NCI-H446 treated with DMSO at 0.1 percent for 48 hours (cell line): ENCODE results near the gene WNK1.

Experiments used
- DNase-seq: peaks from one replicate; lab custom pipeline; 2025; lab: John Stamatoyannopoulos, UW

Gene WNK1

DNA sequence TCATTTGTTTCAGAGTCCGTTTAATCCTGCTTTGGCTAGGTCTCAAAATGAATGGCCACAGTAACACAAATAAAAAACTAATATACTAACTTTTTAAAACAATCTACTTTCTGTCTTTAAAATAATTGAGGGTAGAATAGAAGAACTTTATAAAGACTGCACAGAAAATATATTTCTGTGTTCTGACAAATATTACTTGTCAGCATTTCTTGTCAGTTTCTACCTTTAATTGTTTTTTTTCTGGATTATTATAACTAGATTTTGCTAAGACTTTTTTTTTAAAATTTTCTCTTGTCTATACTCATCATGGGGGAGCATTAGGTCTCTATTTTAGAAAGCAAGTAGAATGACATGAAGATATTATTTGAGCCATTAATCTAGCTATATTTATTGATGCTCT, 110.9 kb downstream of the WNK1 start:
- DNase-seq: no peak

DNA sequence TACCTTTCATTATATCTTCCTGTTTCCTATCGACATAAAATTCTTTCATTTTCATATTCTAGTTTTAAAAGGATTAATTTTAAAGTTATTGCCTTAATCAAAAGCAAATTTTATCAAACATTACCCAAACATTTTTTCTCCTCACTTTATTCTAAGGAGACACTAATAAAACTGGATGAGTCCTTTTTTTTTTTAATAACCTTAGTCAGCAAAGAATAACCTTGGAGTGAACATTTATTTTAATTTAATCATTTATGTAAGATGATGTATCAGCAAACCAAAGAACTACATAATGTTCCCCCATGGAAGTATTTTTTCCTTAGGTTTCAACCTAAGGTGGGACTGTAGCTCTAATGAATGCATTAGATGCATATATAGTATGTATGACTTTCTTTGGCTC, 113.2 kb downstream of the WNK1 start:
- DNase-seq: no peak

DNA sequence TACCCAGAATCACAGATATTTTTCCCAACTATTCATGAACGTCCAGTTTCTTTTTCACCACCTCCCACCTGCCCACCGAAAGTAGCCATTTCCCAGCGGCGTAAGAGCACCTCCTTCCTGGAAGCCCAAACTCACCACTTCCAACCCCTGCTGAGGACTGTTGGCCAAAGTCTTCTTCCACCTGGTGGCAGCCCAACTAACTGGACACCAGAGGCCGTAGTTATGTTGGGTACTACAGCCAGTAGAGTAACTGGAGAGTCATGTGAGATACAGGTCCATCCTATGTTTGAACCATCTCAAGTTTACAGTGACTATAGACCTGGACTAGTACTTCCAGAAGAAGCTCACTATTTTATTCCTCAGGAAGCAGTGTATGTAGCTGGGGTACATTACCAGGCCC, 115.5 kb downstream of the WNK1 start:
- no peak for DNase-seq

DNA sequence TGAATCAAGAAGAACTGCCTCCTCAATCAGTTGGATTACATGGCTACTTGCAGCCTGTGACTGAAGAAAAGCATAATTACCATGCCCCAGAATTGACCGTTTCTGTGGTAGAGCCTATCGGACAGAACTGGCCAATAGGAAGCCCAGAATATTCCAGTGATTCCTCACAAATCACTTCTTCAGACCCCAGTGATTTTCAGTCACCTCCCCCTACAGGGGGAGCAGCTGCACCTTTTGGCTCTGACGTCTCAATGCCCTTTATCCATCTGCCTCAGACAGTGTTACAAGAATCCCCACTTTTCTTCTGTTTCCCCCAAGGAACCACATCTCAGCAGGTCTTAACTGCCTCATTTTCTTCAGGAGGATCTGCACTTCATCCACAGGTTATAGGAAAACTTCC, 116.3 kb downstream of the WNK1 start:
- DNase-seq: no peak

DNA sequence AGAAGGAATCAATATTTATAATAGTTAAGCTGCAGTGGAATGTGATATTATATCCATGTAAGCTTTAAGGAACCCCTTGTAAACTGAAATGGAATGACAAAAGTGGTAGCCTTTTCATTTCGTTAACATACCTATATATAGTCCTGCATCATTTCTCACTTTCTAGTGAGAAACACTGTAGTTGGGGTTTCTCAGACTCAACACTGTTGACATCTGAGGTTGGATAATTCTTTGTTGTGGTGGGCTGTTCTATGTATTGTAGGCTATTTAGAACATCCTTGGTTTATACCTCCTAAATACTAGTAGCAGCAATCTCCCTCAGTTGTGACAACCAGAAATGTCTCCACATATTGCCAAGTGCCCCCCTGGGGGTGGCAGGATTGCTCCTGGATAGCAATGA, 118.0 kb downstream of the WNK1 start:
- DNase-seq: no peak

DNA sequence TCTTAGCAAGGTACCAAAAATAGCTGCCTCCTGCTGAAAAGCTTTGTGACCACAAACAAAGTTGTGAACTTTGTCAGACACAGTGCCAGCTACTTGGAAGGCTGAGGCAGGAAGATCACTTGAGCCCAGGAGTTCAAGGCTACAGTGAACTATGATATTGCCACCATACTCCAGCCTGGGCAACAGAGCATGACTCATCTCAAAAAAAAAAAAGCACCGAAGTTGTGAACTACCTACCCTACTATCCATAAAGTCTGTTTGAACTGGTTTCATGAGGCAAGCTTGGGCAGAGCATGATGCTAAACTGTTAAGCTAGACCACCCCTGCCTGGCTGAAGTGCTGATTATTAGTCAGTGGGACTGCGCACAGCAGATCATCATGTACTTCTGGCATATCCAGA, 121.6 kb downstream of the WNK1 start:
- DNase-seq: no peak

DNA sequence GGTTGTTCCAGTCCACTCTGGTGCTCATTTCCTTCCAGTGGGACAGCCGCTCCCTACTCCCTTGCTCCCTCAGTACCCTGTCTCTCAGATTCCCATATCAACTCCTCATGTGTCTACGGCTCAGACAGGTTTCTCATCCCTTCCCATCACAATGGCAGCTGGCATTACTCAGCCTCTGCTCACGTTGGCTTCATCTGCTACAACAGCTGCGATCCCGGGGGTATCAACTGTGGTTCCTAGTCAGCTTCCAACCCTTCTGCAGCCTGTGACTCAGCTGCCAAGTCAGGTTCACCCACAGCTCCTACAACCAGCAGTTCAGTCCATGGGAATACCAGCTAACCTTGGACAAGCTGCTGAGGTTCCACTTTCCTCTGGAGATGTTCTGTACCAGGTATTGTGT, 127.3 kb downstream of the WNK1 start:
- DNase-seq: peak; percentile 7

DNA sequence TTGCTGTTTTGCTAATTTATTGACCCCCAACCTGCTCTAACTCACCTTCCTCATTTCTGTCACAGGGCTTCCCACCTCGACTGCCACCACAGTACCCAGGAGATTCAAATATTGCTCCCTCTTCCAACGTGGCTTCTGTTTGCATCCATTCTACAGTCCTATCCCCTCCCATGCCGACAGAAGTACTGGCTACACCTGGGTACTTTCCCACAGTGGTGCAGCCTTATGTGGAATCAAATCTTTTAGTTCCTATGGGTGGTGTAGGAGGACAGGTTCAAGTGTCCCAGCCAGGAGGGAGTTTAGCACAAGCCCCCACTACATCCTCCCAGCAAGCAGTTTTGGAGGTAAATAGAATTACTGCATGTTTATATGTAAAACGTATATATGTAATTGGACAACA, 128.3 kb downstream of the WNK1 start:
- DNase-seq: no peak

DNA sequence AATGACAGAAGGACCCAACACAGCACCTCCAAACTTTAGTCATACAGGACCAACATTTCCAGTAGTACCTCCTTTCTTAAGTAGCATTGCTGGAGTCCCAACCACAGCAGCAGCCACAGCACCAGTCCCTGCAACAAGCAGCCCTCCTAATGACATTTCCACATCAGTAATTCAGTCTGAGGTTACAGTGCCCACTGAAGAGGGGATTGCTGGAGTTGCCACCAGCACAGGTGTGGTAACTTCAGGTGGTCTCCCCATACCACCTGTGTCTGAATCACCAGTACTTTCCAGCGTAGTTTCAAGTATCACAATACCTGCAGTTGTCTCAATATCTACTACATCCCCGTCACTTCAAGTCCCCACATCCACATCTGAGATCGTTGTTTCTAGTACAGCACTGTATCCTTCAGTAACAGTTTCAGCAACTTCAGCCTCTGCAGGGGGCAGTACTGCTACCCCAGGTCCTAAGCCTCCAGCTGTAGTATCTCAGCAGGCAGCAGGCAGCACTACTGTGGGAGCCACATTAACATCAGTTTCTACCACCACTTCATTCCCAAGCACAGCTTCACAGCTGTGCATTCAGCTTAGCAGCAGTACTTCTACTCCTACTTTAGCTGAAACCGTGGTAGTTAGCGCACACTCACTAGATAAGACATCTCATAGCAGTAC, 132.5 kb downstream of the WNK1 start:
- no peak for DNase-seq

DNA sequence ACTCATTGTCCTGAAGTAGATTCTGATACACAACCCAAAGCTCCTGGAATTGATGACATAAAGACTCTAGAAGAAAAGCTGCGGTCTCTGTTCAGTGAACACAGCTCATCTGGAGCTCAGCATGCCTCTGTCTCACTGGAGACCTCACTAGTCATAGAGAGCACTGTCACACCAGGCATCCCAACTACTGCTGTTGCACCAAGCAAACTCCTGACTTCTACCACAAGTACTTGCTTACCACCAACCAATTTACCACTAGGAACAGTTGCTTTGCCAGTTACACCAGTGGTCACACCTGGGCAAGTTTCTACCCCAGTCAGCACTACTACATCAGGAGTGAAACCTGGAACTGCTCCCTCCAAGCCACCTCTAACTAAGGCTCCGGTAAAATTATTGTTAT, 133.3 kb downstream of the WNK1 start:
- DNase-seq: no peak

DNA sequence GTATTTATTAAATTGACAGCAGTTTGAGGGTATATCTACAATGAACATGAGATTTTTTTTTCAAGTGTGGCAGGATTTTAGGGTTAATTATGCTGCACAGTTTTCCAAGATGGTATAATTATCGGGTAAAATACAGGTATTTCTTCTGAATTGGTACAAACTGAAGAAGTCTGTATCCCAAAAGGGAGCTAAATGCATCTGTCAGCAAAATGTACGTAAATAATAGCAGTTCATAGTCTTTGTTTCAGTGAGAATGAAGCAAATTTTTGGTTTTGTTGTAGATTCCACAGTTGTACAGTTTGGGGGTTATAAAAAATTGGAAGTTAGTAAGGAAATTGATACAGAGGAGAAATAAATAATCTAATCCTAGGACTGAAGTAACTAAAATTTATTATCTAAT, 133.8 kb downstream of the WNK1 start:
- no peak for DNase-seq

DNA sequence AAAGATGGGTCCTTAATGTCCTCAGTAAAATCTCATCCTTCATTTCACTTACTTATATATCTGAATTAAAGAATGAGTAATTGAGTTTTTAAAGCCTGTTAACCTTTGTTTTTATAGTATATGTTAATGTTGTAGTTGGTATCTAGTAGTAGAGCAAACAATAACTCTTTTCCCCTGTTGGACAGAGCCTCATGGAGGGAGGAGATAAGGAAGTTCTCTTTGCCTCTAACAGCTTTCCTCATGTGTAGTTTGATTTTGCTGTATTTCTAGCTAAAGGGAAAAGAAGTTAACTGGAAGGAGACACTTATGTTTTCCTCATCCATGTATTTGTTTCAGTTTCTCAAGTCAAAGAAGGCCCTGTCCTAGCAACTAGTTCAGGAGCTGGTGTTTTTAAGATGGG, 141.8 kb downstream of the WNK1 start:
- no peak for DNase-seq

DNA sequence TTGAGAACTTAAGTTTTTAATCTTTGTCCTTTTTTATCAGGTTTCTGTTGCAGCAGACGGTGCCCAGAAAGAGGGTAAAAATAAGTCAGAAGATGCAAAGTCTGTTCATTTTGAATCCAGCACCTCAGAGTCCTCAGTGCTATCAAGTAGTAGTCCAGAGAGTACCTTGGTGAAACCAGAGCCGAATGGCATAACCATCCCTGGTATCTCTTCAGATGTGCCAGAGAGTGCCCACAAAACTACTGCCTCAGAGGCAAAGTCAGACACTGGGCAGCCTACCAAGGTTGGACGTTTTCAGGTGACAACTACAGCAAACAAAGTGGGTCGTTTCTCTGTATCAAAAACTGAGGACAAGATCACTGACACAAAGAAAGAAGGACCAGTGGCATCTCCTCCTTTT, 143.7 kb downstream of the WNK1 start:
- no peak for DNase-seq

DNA sequence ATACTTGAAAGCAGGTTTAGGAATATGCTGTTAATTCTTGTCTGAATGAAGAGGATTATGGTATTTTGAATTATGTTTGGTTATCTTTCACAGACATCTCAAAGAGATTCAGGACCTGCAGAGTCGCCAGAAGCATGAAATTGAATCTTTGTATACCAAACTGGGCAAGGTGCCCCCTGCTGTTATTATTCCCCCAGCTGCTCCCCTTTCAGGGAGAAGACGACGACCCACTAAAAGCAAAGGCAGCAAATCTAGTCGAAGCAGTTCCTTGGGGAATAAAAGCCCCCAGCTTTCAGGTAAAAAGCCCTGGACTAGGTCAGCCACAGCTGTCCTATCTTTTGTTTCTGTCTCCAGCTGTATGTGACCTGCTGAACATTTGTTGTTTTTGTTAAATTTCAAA, 145.0 kb downstream of the WNK1 start:
- DNase-seq: no peak

DNA sequence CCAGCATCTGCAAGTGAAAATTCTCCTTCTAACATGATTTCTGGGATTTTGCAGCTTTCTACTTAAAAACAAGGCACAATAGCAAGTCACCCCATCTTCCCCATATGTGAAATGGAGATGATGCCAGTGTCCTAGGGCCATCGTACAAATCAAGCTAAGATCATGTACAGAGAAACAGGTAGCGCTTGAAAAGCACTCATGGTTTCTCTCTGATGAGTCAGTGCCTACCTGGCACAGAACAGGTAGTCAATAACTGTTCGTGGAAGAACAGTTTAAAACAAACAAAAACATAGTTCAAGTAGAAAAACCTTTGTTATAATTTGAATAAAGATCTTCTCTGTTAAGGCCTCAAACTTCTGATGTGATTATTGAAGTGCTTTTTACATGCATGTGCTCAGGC, 150.2 kb downstream of the WNK1 start:
- no peak for DNase-seq

DNA sequence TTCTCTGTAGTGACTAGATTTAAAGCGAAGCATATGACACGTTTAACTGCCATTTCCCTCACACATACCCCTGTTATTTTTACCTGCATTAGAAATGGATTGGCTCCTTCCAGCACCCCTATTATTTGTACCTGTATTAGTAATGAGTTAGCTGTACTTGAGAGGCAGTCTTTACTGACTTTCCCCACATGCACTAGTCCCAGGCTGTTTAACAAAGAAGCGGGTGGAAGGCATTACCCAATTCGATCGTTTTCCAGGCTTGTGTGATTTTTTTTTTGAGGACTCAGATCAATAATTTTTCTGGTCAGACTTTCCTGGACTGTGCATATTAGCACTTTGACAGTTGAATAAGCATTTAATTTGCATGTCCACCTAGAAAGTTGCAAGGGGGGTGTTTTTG, 150.7 kb downstream of the WNK1 start:
- DNase-seq: no peak

DNA sequence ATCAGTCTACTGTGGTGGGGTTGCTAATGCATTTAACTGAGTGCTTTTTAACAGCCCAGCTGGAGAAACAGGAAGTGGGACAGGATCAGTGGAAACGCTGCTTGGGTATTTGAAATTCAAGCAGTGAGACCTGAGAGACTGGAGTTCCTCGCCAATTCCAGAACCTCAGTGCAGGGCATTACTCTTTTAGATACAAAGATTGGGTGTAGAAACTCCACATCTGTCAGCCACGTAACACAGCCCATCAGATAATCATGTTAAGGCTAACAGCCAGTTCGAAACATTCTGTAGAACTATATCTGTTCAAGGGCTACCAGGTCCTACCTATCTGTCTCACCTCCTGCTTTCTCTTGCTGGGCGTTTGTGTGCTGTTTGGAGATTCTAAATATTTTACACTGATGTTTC, 151.6 kb downstream of the WNK1 start:
- DNase-seq: no peak

DNA sequence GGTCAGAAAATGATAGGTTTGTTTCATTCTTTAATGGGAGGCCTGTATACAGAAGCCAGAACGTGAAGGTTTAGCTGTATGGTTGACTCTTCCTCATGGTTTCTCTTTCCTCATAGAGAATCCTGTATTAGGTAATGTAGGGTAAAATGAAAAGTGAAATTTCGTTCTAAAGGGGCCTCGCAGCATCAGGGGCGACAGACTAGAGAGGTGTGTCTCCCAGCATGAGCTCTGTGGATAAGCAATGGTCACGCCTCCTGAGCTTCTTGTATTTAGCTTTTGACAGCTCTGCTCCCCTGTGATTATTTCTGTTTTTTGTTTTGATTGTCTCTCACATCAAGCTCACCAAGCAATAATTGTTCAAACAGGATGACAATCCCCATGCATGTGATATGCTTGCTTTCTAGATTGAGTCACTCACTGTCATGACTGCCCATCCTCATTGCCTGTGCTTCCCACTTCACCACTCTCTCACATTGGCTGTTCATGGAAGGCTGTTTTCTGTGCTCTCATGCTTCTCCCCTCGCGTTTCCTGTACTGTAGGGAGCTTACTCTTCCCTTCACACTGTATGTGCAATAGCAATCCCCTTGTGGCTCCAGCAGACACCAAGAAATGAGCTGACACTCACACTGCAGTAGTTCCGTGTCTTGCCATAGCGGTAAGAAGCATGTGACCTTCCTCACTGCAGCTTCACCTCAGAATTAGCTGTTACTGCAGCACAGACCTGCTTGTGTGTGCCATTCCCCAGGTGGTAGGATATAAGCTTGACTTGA, 153.1 kb downstream of the WNK1 start:
- DNase-seq: no peak

DNA sequence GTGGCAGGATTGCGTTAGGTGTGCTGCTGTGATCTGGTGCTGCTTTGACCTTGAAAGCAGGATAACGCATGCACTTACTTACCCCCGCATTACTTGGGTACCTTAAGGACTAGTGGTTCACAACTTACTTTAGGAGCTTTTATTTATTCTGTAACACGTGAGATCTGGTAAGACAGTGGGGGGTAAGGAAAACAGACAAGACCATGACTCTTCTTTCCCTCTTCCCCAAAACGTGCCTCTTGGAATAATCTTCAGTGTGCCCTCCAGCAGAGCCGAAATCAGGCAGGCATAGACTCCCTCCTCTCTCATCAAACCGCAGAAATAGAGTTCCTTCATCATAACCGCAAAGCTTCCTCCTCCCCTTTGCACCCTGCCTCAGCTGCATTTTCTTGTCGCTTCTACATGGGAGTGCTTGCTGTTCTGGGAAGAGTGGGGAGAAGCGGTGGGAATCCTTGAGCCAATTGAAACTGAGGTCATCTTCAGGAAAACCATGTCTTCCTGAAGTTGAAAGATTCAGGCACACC, 153.7 kb downstream of the WNK1 start:
- no peak for DNase-seq

DNA sequence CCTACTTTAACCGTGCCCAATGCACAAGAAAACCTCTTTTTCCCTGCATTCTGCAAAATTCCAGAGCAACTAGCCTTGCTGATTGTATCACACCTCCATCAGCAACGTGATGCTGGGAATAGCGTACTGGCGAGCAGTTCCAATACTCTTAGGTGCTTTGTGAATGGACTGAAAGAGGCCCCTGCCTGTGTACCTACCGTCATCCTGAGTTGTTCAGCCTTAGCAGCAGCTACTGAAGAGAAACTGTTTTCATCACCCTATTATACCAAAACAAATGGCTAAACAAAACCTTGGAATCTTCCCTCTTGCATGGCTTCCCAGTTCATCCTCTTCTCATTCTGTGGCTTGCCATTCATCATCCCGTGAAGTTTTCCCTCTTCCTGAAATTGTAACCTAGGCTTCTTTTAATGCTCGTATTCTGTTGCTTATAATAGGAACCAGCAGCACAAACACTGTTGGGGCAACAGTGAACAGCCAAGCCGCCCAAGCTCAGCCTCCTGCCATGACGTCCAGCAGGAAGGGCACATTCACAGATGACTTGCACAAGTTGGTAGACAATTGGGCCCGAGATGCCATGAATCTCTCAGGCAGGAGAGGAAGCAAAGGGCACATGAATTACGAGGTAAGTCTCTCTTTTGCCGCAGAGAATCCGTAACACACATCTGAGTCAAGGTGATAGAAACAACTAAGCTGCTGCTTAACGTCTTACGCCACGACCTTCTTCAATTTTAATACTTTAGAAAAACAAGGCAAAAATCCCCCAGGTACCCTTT, 155.2 kb downstream of the WNK1 start:
- DNase-seq: no peak

DNA sequence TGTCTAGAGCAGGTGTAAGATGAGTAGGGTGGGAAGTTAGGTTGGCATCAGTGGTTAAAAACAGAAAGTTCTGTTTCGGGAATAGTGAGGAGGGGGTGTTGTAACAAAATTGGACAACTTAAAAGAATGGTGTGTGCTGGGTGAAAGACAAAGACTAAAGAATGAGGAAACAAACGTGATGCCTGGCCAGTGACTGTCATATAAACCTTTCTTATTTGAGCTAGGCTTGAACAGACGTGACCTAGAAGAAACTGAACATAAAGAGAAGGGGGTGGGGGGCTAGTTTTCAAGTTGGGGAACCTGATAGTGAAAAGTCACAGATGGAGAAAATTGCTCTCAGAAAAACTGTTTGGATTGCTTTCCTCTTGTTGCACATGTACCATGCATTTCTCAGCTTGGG, 157.5 kb downstream of the WNK1 start:
- DNase-seq: no peak

DNA sequence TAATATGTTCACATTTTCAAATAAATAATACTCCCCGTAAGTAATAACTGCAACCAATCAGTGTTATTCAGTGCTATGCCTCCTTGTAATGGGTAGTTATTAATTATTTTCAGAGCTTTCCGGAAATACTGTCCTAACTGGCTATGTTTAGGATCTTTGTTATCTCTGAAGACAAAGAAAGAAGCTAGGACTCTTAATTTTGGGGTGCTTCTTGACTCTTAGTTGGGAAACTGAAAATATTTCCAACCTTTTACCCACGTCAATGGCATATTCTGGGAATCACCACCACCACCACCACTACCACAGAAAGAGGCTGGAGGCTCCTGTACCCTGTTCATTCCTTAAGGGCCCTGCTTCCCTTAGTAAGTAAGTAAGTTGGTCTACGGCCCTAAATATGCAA, 158.0 kb downstream of the WNK1 start:
- no peak for DNase-seq
